HUDEP-2 (cell line): ENCODE measurements around the gene CFAP91.

Source experiments
- DNase-seq, 76 experiments: peaks; one replicate each; lab custom pipeline; 2025; ENCODE audit not compliant: unreplicated experiment in 76 of 76; lab: John Stamatoyannopoulos, UW

Gene CFAP91

DNA sequence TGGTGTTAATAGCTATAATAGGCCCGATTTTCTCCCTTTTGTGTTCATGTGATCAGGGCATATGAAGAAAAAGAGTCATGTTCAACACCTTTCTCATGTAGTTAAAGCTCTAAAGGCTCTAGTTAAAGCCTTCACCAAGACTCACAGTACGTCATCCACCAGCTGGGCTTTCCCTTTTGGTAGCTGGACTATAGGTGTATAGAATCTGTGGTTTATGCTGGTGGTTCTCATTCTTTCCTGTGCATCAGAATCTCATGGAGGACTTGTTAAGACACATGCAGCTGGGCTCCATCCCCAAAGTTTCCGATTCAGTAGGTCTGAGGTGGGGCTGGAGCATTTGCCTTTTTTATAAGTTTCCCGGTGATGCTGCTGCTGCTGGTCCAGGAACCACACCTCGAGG, 31.0 kb downstream of the CFAP91 start:
- no peak for DNase-seq

DNA sequence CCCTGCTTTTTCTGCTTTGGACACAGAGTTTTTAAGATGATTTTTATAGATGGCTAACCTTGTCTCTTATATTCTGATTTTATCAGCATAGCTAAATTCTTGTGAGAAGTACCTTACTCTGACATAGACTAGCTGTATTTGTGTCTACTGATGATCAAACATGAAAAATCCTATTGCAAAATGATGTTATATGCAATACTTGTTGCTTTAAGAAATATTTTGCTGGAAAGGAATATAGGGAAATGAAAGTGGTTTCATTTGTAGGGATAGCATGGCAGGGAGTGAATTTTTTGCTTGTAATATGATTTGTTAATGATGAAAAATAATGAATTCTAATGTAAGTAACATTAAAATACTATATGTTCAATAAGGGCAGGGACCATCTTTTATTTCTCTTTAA, 35.9 kb downstream of the CFAP91 start:
- no peak for DNase-seq

DNA sequence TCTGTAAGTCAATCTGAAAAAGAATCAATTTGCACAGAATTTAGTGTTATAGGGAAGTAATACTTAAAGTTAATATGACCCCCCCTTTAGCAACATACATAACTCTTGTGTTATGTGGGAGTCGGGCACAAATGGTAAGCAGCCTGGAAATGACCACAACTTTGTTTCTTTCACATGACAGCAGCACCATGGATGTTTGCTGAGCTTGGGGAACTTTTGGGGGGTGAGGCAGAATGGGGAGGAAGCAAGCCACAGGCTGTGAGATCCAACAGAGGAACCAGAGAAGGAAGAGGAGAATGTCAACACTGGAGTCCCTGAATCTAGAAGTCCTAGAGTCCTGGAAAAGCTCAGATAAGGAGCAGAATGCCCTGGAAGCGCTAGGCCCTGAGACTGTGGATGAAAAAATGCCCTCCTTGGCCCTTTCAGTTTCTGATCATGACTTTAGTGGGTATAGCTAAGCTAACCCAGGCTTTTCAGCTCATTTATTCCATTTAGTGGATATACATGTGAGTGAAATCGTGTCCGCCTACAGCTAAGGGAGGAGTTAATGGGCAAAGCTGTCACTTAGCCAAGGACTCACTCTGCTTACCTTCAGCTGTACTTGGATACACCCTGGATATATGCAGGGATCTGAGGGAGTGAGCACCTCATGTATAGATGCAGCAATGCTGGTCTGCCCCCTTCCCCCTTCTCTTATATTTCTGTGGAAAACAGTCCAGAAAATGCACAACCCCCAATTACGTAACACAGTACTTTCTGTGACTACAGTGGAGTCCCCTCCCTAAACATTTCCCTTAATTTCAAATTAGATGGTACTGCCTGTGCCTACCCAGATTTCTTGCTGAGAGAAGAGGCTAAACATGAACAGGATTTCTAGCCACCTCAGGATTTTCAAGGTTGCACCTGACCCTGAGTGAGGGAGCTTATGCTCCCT, 39.1 kb downstream of the CFAP91 start:
- DNase-seq = no peak

DNA sequence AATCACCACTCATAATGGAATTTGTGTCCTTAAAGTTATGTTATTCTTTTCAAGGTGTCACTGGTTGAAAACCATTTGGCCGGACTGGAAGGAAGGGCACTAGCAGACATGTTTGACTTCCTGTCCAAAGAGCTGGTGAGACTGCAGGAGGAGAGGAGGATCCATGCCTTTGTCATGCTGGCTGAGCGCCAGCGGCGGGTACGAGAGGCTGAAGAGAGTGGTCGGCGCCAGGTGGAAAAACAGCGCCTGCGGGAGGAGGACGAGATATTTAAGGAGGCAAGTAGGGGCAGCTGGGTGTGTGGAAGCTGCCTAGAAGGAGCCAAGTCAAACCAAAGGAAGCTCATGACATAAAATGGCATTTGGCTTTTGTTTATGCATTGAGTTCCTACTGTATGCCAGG, 41.1 kb downstream of the CFAP91 start:
- DNase-seq = no peak

DNA sequence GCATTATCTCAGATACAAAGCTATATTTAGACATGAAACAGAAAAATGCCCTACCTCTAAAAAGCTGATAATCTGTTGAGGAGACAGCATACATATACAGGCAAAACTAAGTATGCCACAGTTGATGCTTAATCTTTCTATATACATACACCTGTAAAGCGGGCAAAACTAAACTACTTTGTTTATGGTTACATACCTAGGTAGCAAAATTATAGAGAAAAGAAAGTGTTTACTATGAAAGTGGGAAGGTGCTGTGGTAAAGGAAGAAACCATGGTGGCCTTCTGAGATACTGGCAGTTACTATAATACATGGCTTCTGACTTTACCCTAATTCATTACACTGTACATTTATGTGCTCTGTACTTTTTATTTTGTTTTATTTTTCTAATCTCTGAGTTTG, 43.1 kb downstream of the CFAP91 start:
- DNase-seq = no peak

DNA sequence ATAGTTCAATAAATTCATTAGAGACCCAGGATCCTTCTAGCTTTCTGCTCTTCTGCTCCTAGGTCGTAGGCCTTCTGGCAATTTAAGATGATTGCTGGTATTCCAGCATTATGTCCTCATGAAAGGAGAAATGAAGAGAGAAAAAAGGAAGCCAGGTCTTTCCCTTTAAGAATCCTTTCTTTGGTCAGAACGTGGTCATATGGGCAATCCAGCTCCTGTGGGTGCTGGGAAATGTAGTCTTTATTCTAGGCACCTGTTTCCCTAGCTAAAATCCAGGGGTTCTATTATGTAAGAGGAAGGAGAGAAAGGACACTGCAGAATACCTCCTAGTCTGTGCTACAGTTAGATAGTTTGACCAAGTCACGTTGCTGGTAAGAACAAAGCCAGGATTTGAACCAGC, 43.6 kb downstream of the CFAP91 start:
- no peak for DNase-seq

DNA sequence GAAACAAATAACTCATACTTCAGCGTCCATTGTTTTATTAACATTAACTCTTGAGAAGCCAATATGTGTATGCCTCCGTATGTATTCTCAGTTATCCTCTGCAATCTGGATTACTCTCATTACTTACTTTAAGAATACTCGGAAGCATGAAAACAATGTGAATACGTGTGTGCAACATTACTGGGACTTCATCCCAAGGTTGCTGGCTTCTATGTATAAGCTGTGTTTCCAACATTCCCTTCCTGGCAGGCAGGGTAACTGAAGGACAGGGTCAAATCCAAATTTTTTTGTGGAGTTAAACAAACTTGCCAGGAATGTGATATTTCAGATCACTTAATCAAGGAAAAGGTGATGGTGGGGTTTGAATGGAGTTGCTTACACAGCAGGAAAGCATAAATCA, 44.5 kb downstream of the CFAP91 start:
- DNase-seq = no peak

DNA sequence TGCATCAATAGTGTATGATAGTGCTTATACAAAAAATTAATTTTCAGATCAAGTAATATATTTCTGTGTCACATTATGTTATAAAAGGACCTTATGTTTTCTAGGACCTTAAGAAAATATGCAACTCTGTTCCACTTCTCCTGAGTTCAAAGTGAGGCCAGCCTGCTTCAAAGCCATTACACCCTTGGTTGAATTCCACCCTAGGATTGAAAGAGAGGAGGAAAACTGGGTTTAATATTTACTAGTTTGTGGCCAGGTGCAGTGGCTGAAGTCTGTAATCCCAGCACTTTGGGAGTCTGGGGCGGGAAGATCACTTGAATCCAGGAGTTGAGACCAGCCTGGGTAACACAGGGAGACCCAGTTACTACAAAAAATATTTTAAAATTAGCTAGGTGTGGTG, 46.2 kb downstream of the CFAP91 start:
- DNase-seq = no peak

DNA sequence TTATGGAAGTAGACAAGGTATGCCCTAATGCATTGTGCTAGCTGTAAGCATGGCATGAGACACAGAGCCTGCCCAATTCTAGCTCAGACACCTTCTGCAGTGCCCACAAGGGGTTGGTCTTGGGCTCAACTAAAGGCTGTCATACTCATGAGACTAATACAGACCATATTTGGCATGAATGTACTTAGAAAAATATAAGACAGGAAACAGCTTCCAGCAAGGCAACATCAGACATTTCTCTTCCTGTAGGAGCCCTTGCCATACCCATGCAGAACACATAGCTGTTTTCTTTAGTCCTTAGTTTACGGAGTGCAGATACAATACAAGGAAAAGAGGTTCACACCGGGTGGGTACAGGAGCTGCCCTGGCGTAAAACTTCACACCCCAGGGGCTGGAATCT, 48.6 kb downstream of the CFAP91 start:
- DNase-seq = no peak
